ENCODE results near the gene MRPS18A.

DNA sequence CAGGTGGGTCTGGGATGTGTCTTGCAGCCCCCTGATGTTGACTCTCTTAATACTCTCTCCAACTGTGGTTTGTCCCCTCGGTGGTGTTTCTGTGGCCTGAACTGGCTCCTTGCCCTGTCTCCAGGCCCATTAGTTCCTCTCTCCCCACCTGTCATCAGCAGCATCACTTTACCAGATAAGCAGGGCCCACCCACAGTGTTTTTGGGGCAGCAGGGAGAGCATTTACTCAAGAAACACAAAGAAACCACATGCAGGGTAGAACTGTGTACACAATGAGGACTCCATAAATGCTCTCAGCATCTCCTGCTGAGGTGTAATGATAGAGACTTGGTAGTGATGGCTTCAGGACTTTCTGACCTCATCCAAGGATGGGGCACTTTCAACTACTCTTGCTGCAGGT, 20.2 kb upstream of the MRPS18A start:
- TF ChIP-seq POLR2A (IDR thresholded peaks at IDR 0.05; ENCODE audit: insufficient read depth in 1 of 2, low read depth in 2 of 2, low read length in 2 of 2) (no peak), TCF7L2 (IDR thresholded peaks at IDR 0.05; ENCODE audit: low read depth, low read length) (no peak), ZNF569 (CRISPR knock-in tag; IDR thresholded peaks at IDR 0.05; ENCODE audit: borderline replicate concordance) (no peak), ZNF317 (CRISPR knock-in tag; IDR thresholded peaks at IDR 0.05) (no peak), ETV6 (CRISPR knock-in tag; conservative IDR thresholded peaks at IDR 0.05) (no peak), ZZZ3 (CRISPR knock-in tag; IDR thresholded peaks at IDR 0.05; ENCODE audit: borderline replicate concordance) (no peak), ZNF607 (CRISPR knock-in tag; IDR thresholded peaks at IDR 0.05; ENCODE audit: borderline replicate concordance) (no peak)
- TF ChIP-seq, protein P1, sequence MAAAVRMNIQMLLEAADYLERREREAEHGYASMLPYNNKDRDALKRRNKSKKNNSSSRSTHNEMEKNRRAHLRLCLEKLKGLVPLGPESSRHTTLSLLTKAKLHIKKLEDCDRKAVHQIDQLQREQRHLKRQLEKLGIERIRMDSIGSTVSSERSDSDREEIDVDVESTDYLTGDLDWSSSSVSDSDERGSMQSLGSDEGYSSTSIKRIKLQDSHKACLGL (CRISPR knock-in tag; IDR thresholded peaks at IDR 0.05), result no peak
- TF ChIP-seq, protein P2, sequence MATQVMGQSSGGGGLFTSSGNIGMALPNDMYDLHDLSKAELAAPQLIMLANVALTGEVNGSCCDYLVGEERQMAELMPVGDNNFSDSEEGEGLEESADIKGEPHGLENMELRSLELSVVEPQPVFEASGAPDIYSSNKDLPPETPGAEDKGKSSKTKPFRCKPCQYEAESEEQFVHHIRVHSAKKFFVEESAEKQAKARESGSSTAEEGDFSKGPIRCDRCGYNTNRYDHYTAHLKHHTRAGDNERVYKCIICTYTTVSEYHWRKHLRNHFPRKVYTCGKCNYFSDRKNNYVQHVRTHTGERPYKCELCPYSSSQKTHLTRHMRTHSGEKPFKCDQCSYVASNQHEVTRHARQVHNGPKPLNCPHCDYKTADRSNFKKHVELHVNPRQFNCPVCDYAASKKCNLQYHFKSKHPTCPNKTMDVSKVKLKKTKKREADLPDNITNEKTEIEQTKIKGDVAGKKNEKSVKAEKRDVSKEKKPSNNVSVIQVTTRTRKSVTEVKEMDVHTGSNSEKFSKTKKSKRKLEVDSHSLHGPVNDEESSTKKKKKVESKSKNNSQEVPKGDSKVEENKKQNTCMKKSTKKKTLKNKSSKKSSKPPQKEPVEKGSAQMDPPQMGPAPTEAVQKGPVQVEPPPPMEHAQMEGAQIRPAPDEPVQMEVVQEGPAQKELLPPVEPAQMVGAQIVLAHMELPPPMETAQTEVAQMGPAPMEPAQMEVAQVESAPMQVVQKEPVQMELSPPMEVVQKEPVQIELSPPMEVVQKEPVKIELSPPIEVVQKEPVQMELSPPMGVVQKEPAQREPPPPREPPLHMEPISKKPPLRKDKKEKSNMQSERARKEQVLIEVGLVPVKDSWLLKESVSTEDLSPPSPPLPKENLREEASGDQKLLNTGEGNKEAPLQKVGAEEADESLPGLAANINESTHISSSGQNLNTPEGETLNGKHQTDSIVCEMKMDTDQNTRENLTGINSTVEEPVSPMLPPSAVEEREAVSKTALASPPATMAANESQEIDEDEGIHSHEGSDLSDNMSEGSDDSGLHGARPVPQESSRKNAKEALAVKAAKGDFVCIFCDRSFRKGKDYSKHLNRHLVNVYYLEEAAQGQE (IDR thresholded peaks at IDR 0.05; ENCODE audit: borderline replicate concordance in 1 of 2, low read depth in 1 of 2, low read length in 2 of 2), result no peak

All from HepG2 (cell line).